Mammary epithelial cell (primary cell): ENCODE results near the gene SKAP2.

Experiments
- CTCF ChIP-seq, 2 donors: IDR thresholded peaks in 1 of 2; conservative IDR thresholded peaks in 1 of 2; 2 replicates each; pipeline ENCODE4 v1.5.1; 2011 to 2012; ENCODE audit warnings: inconsistent platforms in 2 of 2, low read length in 2 of 2, mild to moderate bottlenecking in 2 of 2, control low read depth in 1 of 2, low read depth in 1 of 2; ENCODE audit not compliant: insufficient read depth in 1 of 2; ENCODE audit errors: extremely low read depth in 1 of 2
- EZH2 ChIP-seq: IDR thresholded peaks from 2 replicates; pipeline ENCODE4 v1.6.1; 2012; ENCODE audit warnings: low read length, inconsistent platforms, borderline replicate concordance

GRCh38 chr7:26792006-26792405, 72.4 kb downstream of the SKAP2 start:
- TF ChIP-seq CTCF (conservative IDR thresholded peaks at IDR 0.05 in 1 of 2, IDR thresholded peaks at IDR 0.05 in 1 of 2; ENCODE audit: extremely low read depth in 1 of 2, insufficient read depth in 1 of 2, low read depth in 1 of 2, low read length in 2 of 2), result no peak
- no peak for TF ChIP-seq EZH2
